Retinal pigment epithelial cell (primary cell): Measurements from ENCODE around the gene TMBIM4.

Source experiments
- DNase-seq: peaks from one replicate; pipeline ENCODE4 v3.0.0-alpha.2; 2010; ENCODE audit warnings: low read depth
- H3K4me3 ChIP-seq: 2 replicates; pipeline ENCODE4 v1.5.1; 2011; ENCODE audit warnings: mild to moderate bottlenecking, low read length, control low read depth, moderate library complexity
- CTCF ChIP-seq: conservative IDR thresholded peaks from 2 replicates; pipeline ENCODE4 v1.5.1; 2011; ENCODE audit warnings: low read depth, low read length, control low read depth, inconsistent platforms

The TMBIM4 gene

GRCh38 chr12:66090157-66090556, 79.6 kb downstream of the TMBIM4 start:
- no peak for DNase-seq
- TF ChIP-seq CTCF = no peak
- H3K4me3 ChIP-seq = no peak overlapping the region

GRCh38 chr12:66087365-66087943, 82.3 kb downstream of the TMBIM4 start:
- no peak for DNase-seq
- peak; percentile 89 for TF ChIP-seq CTCF
- no peak overlapping the region for H3K4me3 ChIP-seq

- H3K4me3 ChIP-seq = no peak overlapping the region
- TF ChIP-seq CTCF = no peak
These were observed 83.8 kb downstream of the TMBIM4 start for GRCh38 chr12:66085998-66086397.

More at GRCh38 chr12:66085998-66086397, 83.8 kb downstream of the TMBIM4 start:
- no peak for DNase-seq
